Epithelial cell of proximal tubule (primary cell): ENCODE results near the gene COBL. TPM values are rescaled to one million over a fixed set of nuclear protein-coding genes. Genes with fewer than 3 reads are reported as not detected.

Source experiments
- DNase-seq: peaks from one replicate; pipeline ENCODE4 v3.0.0-alpha.2; 2011; ENCODE audit warnings: low read depth
- H3K4me3 ChIP-seq: 2 replicates; pipeline ENCODE4 v1.5.1; 2011; ENCODE audit warnings: low read depth, mild to moderate bottlenecking, low read length
- total RNA-seq: library from RNA; depleted of rRNA; stranded (reverse); fragments of >200 nt; gene quantifications from 2 replicates; pipeline ENCODE4 v1.2.3, GENCODE V29; 2015
- TF ChIP-seq, protein P1 (sequence below): conservative IDR thresholded peaks from 2 replicates; pipeline ENCODE4 v1.5.1; 2012; ENCODE audit warnings: low read depth, mild to moderate bottlenecking, low read length

Gene COBL
- total RNA-seq, 1 donor from 2014 or later, result 6.6 TPM

DNA sequence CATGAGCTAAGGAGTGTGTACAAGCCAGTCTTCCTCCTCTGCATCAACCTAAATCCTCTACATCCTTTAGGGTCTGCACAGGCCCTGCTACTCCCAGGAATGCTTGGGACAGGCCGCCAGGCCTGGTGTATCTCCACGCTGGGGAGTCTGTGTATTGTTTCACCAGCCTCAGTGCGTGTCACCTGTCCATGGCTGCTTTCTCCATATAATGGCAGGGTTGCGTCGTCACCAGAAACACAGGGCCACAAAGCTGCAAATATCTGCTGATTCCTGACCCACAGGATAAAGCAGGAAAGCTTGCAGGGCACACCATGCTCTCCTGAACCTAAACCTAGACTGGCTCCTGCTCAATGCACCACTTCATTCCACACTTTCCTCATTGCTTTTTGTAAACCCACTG lies 45.6 kb downstream of the COBL start:
- no peak overlapping the region for H3K4me3 ChIP-seq
- DNase-seq, result no peak

GRCh38 chr7:51269911-51270310 lies 46.7 kb downstream of the COBL start:
- TF ChIP-seq, protein P1, sequence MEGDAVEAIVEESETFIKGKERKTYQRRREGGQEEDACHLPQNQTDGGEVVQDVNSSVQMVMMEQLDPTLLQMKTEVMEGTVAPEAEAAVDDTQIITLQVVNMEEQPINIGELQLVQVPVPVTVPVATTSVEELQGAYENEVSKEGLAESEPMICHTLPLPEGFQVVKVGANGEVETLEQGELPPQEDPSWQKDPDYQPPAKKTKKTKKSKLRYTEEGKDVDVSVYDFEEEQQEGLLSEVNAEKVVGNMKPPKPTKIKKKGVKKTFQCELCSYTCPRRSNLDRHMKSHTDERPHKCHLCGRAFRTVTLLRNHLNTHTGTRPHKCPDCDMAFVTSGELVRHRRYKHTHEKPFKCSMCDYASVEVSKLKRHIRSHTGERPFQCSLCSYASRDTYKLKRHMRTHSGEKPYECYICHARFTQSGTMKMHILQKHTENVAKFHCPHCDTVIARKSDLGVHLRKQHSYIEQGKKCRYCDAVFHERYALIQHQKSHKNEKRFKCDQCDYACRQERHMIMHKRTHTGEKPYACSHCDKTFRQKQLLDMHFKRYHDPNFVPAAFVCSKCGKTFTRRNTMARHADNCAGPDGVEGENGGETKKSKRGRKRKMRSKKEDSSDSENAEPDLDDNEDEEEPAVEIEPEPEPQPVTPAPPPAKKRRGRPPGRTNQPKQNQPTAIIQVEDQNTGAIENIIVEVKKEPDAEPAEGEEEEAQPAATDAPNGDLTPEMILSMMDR, result no peak
- no peak for DNase-seq
- H3K4me3 ChIP-seq, result no peak overlapping the region

More for the DNA sequence above, 45.6 kb downstream of the COBL start:
- TF ChIP-seq, protein P1, result no peak

GRCh38 chr7:51269321-51269720 lies 47.3 kb downstream of the COBL start:
- TF ChIP-seq, protein P1, result no peak
- no peak overlapping the region for H3K4me3 ChIP-seq
- DNase-seq, result no peak

GRCh38 chr7:51268859-51269258 lies 47.8 kb downstream of the COBL start:
- no peak overlapping the region for H3K4me3 ChIP-seq
- DNase-seq, result no peak
- TF ChIP-seq, protein P1, result no peak

DNA sequence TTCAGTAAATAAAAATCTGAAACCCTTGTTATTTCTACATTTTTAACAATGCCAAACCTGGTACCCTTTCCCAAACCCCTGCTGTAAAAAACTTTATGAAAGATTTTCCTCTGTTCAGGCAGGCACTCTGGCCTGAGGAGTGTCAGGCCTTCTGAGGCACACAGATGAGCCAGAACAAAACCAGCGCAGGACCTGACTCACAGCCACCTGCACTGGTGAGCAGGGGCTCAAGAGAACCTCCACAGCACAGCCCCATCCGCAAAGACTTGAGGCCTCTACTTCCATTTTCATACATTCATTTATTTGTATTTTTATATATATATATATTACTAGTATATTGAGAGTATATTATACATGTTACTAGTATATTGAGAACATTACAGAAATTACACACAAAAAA lies 49.4 kb downstream of the COBL start:
- TF ChIP-seq, protein P1, result no peak

GRCh38 chr7:51265066-51265907 lies 51.3 kb downstream of the COBL start:
- H3K4me3 ChIP-seq, result no peak overlapping the region
- no peak for DNase-seq
- TF ChIP-seq, protein P1, result no peak

More for the DNA sequence above, 49.4 kb downstream of the COBL start:
- DNase-seq, result no peak
- no peak overlapping the region for H3K4me3 ChIP-seq
